ENCODE data around the gene RCN1. TPM values are rescaled to one million over a fixed set of nuclear protein-coding genes. Genes with fewer than 3 reads are reported as not detected.

Gene RCN1
- total and polyA plus RNA-seq, 2 of the 8 experiments (the other 6 are each of a cell fraction or from before 2014, with no cell fraction given) = 45.1 to 123 TPM

- TF ChIP-seq TCF12 (IDR thresholded peaks at IDR 0.05; ENCODE audit: low read depth, low read length) = no peak
- no peak for TF ChIP-seq EGR1 (IDR thresholded peaks at IDR 0.05; ENCODE audit: borderline replicate concordance, low read depth, low read length)
Observed at GRCh38 chr11:32148895-32149294, 58.0 kb downstream of the RCN1 start (continued).

Data from H1 (cell line).